Gastroesophageal sphincter (tissue), 3 donors: ENCODE measurements around the gene FGF1.

Experiments used
- CTCF ChIP-seq, 4 experiments: fragments of 200-600 bp in 2 of 4; fragments of 450-650 bp in 2 of 4; sonication (generic) in 1 of 4; IDR thresholded peaks; one replicate each; pipeline ENCODE4 v1.5.1; 2017 to 2019; ENCODE audit warnings: antibody characterized with exemption in 4 of 4, mild to moderate bottlenecking in 2 of 4, moderate library complexity in 2 of 4
- POLR2A ChIP-seq, 2 donors: fragments of 450-650 bp; IDR thresholded peaks; one replicate each; pipeline ENCODE4 v1.6.1; 2017; ENCODE audit warnings: antibody characterized with exemption in 2 of 2, mild to moderate bottlenecking in 2 of 2, moderate library complexity in 1 of 2
- POLR2AphosphoS5 ChIP-seq: sonication (generic); formaldehyde crosslinking; IDR thresholded peaks from one replicate; pipeline ENCODE4 v1.6.1; 2017; ENCODE audit warnings: antibody characterized with exemption

GRCh38 chr5:142544946-142545649 lies 140.8 kb downstream of the FGF1 start:
- TF ChIP-seq CTCF (IDR thresholded peaks at IDR 0.05): no peak
- TF ChIP-seq POLR2AphosphoS5: no peak
- no peak for TF ChIP-seq POLR2A (IDR thresholded peaks at IDR 0.05)
